Measurements from ENCODE around the gene KRAS.

KRAS gene

DNA sequence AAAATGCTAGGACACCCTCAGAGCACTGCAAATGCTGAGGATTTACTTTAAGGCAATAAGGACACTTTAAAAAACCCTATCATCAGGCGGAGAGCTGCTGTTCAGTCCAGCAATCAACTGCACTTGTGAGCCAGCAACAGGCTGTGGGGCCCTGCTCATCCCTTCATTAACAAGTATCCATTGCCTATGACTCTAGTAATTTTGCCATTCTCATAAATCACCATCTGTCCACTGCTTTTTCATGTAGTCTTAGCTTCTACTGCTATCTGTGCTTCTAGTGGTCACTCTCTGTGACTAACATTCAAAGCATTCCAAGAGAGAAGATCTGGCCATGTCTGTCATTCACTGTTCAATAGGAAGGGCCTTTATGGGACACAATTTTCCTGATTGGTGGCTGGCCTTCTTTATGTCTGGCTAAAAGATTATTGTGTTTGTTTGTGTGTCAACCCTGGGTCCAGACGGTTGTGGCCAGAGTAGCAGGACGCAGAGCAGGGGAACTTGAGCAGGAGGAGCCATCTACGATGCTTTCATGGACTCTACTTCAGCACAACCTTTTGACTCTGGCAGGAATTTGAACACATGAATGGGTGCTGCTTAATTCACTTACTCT, 3.6 kb upstream of the KRAS start:
- DNase-seq (ENCODE audit: low read depth), result no peak

DNA sequence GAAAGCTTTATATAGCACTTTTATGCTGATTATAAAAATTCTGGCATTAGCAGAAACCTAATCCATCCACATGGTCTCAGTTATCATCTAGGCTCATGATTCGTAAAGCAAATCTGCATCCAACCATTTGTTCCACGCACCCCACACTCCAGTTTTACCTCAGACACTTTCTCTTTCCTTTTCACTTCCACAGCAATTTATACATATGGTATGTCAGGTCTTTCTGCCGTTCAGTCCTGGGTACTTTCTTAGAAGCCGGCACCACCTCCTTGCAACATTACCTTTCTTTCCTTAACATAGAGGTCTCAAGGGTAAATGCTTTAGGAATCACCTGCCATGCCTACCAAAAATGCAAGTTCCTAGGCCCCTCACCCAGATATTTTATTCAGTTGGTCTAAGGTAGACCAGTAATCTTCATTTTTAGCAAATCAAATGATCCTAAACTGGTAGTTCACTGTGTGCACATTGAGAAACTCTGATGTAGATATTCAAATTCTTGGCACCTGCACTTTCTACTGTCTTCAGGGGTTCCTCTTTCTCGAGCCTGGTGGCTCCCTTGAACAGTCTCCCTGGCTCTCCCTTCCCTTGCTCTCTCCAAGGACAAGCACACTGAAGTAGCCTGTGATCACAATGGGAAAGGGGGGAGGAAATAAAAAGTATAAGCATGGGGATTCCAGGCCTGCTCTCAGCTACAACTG, 2.8 kb upstream of the KRAS start:
- no peak for DNase-seq (ENCODE audit: low read depth)

DNA sequence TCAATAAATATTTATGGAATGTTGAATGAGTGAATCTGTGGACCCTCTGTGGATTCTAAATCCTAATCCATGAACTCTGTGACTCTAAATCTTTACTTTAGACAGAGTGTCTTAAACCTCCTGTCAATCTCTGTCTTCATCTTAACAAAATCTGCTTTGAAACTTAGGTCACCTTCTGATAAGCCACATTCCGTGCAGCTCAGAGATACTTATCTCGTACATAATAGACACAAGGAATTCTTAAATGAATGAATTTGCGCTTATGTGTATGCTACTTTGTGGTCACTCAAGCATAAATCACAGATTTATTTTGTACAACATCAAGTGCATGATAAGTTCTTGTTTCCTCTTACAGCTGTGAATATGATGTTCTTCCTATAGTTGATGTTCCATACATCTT, 2.2 kb upstream of the KRAS start:
- DNase-seq (ENCODE audit: low read depth), result no peak

DNA sequence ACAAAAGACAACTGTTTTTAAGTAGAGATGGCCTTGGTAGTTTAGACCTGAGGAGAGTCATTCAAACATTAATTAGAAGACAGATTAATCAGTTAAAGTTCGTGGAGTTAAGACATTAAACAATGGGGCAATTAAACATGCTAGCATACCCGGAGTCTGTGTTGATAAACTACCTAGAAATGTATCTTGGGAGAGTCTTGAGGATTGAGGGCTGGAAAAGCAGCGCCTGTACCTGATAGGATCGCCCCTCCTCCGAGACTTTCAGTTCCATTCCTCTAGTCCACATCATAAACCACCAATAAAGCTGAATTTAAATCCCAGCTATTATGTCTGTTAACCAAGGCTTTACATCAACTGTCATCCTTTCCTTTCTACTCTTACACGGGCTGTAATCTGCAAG, 1.0 kb upstream of the KRAS start:
- no peak for DNase-seq (ENCODE audit: low read depth)

DNA sequence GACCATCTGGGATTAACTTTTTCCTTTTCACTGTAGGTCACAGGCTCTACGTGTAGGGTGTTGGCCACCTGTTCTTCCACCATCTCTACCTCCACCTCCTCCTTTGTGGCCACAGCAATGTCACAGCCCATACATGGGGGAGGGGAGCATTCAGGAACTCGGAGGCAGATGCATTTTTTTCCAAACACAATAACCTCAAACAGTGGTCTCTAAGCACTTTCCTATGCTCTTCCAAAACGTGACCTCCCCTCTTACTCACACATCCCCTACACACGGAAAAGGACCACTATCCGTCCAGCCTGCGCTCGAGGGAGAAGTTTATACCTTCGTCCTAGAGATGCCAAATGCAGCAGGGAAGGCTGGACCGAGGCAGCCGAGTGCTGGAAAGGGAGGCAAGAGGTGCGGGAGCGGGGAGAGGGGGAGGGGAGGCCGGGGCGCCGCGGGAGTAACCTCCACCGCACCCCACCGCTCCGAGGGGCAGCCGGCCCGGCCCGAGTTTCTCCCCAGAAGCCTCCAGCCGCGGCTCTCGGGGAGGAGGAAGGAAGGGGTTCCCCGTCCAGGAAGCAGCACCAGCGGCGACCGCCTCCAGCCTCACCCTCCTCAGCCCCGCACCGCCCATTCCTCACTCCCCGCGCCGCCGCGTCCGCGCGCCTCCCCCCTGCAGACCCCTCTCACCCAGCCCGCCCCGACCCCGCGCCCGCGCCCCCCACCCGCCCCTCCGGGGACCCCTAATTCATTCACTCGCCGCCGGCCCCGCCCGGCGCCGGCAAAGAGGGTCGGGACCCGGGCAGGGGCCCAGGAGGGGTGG, 594 bp downstream of the KRAS start:
- no peak for DNase-seq (ENCODE audit: low read depth)

DNA sequence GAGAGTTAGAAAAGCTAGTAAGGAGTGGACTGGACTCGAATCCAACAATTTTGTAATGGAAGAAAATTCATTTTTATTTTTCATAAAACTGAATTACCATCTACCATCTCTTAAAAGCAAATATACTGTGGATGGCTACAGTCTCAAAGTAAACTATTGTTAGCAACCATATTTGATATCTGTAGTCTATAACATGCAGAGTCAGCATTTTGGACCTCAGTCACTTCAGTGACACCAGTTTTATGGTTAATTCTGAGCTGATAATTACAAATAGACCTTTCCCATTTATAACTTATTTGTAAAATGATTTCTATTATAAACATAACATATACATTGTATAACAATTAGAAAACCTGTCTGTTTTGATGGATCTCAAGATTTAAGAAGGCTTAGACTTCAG, 2.0 kb downstream of the KRAS start:
- no peak for DNase-seq (ENCODE audit: low read depth)

DNA sequence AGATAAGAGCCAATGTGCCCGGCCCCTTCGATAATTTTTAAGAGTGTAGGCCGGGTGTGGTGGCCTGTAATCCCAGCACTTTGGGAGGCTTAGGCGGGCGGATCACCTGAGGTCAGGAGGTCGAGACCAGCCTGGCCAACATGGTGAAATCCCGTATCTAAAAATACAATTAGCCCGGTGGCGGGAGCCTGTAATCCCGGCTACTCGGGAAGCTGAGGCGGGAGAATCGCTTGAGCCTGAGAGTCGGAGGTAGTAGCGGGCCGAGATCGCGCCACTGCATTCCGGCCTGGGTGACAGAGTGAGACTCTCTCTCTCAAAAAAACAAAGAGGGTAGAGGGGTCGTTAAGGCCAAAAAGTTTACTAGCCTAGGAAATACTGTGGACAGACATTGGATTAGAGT, 2.6 kb downstream of the KRAS start:
- DNase-seq (ENCODE audit: low read depth), result no peak

DNA sequence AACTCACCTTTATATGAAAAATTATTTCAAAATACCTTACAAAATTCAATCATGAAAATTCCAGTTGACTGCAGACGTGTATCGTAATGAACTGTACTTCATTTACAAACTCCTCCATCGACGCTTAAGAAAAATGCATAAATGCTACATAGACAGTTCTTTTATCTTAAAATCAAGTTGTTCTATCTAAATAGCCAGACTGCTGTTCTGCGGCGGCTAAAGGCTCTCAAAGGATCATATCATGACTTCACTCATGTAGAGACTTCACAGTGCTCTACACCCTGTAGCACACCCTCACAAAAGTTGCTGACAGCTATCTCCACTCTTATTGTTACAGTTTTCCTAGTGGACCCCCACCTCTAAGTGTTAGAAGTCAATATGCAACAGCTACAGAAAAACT, 5.2 kb downstream of the KRAS start:
- no peak for DNase-seq (ENCODE audit: low read depth)

DNA sequence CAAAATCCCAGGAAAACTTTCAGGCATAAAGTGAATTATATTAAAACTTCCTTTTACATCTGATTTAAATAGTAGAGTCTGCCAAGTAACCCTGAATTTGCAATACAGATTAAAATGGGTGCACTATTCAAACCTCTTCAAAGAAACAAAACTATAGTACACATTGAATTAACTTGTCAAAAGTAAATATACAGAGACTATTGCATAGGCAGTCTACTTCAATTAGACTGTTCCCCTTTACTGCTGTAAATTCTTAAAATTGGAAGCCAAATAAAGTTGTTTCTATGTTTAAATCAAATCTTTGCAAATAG, 7.1 kb downstream of the KRAS start:
- DNase-seq (ENCODE audit: low read depth), result no peak

DNA sequence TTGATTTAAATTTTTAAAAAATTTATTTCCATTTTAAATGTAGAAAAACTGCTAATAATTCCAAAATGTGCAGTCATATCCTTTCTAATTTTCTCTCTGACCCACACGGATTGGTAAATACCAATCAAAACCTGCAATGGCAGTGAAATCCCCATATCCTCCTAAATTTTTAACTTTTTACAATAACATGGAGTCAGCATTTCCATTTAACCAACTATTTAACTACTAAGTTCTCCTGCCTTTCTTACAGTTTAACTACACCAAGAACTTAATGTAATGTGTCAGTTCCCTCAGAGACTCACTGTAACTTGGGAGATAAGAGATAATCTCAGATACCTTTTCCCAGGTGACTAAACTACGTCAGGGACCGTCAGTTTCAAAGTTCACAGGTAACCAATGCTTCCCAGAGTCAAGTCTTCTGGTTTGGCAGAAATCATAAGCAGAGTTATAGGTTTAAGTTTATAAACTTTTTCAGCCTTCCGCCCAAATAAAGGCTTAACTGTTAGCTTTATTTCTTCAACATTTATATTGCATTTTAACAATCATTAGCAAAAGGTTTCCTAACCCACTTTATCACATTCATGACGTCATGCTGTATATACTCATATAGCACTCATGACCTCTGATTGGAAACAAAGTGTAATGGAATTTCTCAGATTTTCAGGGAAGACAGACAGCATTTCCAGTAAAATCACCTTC, 7.6 kb downstream of the KRAS start:
- DNase-seq (ENCODE audit: low read depth), result no peak

DNA sequence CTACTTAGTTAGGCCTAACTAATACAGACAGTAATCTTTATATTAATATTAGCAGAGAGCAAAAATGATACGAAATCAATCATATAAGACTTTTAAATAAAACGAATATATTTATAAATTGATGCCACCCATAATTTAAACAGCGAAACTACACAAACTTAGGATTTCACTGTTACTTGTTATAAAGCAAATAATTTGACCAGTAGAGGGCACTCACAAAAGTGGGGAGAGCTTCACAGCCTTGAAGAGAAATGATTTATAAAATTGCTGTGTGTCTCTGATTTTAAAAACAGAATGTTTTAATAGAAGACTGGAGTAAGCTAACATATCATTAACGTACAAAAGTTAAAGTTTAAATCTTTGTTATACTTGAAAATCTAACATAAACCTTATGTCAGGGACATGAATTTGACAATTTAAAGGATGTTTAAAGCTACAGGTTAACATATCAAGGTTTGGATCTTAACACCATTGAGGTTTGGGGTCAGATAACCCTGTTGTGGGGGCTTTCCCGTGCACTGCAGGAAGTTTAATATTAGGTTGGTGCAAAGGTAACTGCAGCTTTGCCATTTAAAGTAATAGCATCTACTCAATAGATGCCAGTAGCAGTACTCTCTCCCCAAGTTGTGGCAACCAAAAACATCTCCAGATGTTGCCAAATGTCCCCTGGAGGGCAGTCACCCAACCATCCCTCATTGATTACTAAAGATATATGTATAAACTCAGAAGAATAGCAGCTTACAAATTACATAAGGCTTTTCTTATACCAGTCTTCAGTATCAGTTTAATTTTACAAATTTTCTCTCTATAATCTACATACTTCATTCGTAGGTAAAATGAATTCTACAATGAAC, 9.3 kb downstream of the KRAS start:
- no peak for DNase-seq (ENCODE audit: low read depth)

DNA sequence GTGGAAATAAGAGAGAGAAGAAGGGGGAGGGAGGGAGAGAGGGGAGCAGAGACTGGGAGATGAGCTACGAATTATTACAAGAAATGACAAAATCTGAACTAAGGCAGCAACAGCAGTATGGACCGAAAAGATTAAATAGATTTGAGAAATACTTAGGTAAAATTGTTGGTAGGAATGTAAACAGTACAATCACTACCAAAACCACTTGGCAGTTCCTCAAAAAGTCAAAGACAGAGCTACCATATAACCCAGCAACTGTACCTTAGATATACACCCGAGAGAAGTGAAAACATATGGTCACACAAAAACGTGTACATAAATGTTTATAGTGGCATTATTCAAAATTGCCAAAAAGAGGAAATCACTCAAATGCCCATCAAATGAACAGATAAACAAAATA, 14.1 kb downstream of the KRAS start:
- DNase-seq (ENCODE audit: low read depth), result no peak

DNA sequence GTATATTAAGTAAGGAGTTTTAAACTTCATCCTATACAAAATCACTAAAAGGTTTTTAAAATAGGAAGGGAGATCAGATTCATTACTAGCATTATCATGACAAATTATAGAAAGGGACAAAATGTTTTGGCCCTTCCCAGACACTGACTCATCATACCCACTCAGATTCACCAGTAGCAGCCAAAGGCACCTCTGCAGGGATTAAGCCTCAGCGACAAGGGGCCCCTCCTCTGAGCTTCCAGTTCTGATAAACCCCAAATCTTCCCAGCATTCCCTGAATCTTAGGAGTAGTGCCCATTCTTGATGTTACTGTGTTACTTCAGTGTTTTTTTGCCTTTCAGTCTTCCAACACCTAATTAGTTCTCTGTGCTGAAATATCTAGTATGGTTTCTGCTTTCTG, 14.5 kb downstream of the KRAS start:
- DNase-seq (ENCODE audit: low read depth), result no peak

DNA sequence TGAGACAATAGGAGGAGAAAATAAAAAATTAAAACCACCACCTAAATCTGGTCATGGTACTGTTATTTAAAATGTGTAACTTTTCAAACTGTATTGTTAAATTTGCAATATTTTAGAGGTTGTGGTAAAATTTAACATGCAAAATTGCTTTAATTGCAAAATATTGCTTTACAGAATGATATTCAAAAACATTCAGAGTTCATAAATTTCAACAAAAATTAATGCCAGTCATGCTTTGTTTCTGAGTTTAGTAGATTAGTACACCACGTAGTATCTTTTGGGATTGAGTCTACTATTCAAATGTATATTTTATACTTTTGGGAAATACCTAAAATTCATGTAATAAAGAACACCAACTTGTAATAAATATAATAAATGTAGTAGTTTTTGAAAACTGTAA, 37.4 kb downstream of the KRAS start:
- DNase-seq (ENCODE audit: low read depth), result no peak

DNA sequence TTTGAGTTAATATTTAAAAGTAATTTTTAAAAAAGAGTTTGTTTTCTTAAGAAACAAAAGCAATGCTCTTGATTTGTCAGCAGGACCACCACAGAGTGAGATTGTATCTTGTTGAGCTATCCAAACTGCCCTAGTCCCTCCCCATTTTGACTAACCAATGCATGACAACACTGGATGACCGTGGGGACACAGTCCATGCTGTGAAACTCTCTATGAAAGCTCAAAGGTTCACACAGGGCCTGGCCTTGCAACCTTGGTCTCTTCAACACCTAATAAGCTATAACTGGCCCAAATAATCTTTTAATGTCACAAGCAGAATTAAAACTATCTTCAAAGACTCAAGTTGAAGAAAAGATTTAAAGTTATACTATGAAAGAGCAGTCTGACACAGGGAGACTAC, 42.2 kb downstream of the KRAS start:
- DNase-seq (ENCODE audit: low read depth), result no peak

DNA sequence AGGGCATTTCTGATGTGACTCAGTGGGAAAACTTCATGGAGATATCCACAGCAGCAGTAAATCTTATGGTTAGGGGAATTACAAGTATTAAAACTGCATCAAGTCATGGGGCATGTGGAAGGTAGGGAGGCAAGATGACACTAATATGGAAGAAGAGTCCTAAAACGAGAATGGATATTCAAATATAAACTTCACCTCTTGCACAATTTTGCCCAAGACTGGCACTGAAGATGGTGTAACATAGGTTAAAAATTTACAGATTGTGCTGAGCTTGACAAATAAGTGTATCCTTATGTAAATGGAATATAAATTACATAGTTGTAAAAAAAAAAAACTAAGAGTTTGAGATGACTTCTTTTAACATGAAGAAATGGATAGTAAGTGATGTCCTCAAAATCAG, 42.9 kb downstream of the KRAS start:
- DNase-seq (ENCODE audit: low read depth), result no peak

DNA sequence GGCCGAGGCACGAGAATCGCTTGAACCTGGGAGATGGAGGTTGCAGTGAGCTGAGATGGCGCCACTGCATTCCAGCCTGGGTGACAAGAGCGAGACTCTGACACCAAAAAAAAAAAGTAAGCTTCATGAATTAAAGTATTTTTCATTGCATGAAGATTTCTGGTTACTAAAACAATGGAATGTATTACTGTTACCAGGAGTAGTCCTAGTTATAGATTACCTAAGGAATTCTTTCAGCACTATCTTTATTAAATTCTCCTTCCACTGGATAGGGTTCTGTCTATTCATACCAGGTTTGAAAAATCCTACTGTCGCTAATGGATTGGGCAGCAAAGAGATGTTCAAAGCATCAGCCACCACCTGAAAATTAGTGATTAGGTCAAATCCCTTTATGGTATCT, 43.3 kb downstream of the KRAS start:
- no peak for DNase-seq (ENCODE audit: low read depth)

DNA sequence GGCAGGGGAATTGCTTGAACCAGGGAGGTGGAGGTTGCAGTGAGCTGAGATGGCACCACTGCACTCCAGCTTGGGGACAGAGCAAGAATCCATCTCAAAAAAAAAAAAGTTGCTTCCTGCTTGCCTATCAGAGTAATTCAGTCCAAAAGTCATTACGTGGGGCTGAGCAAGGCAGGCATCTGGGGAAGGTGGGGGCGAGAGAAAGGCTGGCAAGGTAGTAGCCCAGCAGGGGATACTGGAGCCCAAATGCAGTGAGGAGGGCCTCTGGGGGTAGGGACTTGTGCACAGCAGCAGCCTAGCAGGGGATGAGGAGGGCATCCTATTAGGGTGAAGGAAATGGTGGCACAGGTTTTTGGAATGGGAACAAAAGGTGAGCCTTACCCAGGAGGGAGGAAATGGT, 48.6 kb downstream of the KRAS start:
- DNase-seq (ENCODE audit: low read depth), result no peak

DNA sequence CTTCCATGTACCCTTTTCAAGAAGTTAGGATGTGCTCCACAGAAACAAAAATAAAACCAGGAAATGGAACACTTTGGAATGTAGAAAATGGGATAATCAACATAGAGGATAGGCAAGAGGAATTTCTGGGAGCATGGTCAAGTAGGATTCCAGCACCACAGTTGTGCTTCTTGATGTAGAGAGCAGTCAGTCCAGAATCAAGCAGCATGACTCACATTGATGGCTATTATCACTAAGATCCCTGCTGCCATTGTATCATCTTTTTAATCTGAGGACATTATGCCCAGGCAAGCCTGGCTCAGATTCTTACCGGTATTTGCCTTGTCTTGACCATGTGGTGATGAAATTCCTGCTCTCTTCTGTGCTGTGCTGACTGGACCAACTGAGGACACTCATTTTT, 50.0 kb downstream of the KRAS start:
- DNase-seq (ENCODE audit: low read depth), result peak; percentile 18

DNA sequence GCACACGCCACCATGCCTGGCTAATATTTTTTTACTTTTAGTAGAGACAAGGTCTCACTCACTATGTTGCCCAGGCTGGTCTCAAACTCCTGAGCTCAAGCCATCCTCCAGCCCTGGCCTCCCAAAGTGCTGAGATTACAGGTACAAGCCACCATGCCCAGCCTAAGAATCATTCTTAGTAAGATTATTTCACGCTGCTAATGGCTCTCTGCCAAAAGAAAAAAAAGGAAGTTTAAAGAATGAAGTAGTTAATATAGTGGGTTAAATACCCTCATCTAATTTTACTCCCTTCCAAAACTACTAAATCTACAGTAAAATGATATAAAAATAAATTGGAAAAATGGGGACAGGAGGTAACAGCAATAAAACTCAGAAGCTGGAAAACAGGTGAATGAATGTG, 53.1 kb downstream of the KRAS start:
- DNase-seq (ENCODE audit: low read depth), result no peak

DNA sequence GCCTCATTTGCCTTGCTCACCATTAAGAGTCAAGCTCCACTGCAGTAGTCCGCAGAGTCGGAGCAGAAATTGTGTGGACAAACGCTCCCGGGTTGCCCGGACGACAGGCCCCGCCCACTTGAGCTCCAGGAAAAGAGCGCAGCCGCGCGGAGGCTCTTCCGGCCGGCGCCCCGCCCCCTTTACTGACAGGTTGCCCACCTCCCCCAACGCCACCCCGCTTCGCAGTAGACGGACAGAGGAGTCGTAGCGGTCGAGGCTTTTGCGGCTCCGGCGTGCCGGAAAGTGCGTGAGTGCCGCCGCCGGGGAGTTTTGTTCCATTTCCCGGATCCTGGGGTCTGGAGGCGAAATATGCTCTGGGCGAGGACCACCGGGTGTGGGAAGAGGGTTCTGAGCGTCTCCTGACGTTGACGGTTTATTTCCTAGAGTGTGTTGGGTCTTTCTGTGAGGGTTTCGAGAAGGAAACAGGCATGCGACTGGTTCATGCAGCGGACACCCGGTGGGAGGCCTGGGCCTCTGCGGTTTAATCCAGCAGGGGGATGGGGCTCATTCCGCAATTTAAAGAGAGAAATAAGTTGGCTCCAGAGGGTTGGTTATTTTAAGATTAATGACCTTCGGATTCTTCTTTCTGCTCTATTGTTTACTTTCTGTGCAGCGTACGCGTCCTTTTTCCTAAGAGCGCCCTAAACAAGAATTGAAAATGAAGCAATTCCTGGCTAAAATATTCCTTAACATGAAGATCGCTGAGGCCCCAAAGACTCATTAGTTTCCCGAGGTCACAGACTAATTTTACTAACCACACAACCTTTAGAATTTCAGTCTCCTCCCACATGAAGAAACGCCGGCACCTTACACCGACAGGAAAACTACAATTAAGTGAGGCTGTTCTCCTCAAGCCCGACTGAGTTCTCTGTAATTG, 55.4 kb downstream of the KRAS start, which contains the start of the genes DNAI7 and ETFRF1:
TSS of gene DNAI7 (minus strand) at position 105 of the 916 bp plus-strand sequence. CDS start at position 23, 82 bp downstream.
TSS of gene ETFRF1 (plus strand) at position 182 of the 916 bp plus-strand sequence. CDS start 8,720 bp downstream, outside the sequence.
- peak; percentile 76 for DNase-seq (ENCODE audit: low read depth)

Data from non-pigmented ciliary epithelial cell (primary cell).